HG03045 (cell line): Measurements from ENCODE around the gene WRNIP1.

Source experiments
- ATAC-seq: cut with Tn5 transposase; IDR thresholded peaks from one replicate; pipeline ENCODE4 v1.9.1; 2021; ENCODE audit warnings: mild to moderate bottlenecking, moderate library complexity; ENCODE audit not compliant: unreplicated experiment

WRNIP1 gene

GRCh38 chr6:2831392-2831791, 66.2 kb downstream of the WRNIP1 start:
- no peak for ATAC-seq

GRCh38 chr6:2834262-2834661, 69.1 kb downstream of the WRNIP1 start:
- ATAC-seq: no peak
